HG03354 (cell line): ENCODE data around the gene TXLNG.

Source experiments
- ATAC-seq: cut with Tn5 transposase; IDR thresholded peaks from one replicate; pipeline ENCODE4 v1.9.1; 2021; ENCODE audit warnings: mild to moderate bottlenecking; ENCODE audit not compliant: unreplicated experiment, poor library complexity, severe bottlenecking

TXLNG gene

DNA sequence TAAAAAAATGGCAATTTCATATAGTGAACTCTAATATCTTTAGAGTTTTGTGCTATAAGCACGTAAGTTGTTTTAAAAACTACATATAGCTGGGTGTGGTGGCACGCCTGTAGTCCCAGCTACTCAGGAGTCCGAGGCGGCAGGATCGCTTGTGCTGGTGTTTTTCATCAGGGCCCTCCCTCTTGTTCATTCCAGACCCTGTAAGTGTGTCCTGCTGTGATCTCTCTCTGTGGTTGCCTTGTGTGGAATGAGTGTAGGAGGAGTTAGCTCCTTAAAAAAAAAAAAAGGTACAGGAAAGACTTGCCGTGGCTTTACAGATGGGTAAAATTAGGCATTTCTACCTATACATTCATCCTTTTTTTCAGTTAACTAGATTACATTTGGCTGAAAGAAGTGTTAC is 48.5 kb downstream of the TXLNG start:
- no peak for ATAC-seq

DNA sequence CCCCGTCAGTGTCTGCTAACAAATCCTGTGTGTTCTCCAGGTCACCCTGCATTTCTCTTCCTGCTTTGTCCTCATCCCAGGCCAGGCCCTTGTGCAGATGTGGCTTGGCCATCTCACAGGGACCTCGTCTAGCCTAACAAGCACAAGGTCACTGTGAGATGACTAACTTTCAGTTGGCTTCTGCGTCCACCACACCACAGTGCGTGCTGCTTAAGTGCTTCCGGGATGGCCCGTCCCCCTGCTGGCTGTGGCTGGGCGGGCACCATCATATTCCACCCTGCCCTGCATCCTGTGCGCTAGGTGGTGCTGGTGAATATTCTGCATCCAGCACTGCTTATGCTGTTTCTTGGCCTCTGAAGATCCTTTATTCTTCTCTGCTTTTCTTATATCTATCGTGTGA is 50.1 kb downstream of the TXLNG start:
- ATAC-seq = no peak

DNA sequence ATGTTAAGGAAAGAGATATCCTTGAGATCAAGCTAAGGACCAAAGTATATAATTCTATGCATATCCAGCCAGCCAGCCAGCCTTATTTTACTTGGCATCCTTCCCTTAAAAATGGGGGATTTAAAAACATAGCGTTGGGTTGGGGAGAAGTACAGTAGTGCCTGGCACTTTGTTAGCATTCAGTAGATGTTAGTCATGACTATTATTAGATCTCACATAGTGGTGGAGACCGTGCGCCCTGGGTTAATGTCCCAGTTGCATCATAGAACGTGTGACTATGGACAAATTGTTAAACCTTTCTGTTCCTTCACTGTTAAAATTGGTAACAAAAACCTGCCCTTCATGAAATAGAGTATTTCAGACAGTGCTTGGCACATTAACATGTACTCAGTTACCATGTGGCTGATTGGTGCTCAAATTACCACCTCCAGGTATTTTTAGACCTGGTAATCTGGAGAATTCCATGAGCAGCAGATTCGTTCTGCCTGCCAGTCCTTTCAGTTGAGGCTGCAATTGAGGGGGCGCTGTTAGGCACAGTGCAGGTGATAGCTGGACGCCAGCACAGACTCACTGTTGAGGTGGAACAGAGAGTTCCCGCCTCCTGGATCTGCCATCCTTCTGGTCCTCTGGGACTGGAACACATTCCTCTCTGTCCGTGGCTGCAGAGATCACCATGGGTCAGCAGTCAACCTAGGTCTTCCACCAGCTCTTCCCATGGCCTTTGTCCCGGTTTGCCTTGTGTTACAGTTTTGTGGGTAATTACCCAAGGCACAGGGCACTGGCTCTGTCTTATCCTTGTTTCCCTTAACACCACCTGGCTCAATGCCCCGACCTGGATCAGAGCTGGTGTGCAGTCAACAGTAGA is 52.2 kb downstream of the TXLNG start:
- ATAC-seq = no peak

DNA sequence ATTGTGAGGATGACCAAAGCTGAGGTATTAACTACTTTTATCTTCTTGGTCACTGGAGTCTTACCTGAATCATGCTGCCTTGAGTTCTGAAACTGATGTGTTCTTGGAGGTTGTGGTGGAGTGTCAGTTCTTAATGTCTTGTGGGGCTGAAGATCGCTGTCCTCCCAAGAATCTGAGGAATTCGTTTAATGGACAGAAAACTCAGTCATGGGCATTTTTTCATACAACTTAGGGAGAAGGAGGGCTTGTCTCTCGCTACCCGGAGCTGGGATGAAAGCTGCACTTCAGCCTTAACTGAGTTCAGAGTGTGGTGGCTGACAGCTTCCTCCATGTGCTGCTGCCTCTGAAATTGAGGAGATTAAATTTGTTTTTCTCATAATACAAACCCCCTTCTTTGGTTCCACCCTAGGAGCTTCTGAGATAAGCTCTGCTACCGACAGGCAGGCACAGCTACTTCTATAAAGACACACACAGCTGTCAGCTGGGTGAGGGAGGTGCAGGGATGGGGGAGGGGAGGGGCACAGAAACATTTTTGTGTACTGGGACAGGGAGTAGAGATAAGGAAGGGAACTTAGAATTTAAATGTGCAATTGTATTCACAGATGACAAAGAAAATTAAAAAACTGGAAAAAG is 53.1 kb downstream of the TXLNG start:
- no peak for ATAC-seq

DNA sequence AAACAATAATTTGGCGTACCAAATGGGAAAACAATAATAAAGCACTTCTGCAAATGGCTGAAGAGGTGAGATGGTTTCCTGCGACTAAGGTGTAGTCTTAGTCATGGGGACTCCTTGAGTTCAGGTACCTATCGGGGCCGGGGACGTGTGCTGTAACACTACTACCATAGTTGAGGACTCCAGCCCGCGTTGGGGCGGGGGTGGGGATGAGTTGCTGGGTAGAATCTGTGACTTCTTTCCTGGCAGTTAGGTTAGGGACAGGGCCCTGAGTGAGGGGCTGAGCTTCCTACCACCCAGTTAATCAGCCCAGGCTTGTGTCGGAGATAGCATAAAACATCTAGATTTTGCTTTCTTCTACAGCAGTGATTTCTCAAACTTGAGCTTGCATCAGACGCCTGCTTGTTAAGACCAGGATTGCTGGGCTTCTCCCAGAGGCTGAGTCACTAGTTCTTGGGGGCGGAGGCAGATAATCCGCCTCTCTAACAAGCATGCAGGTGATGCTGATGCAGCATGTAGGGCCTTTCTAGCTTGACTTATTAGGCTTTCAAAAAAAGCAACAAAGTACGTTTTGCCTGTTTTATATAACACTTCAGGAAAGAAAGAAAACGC is 53.7 kb downstream of the TXLNG start:
- ATAC-seq = no peak

DNA sequence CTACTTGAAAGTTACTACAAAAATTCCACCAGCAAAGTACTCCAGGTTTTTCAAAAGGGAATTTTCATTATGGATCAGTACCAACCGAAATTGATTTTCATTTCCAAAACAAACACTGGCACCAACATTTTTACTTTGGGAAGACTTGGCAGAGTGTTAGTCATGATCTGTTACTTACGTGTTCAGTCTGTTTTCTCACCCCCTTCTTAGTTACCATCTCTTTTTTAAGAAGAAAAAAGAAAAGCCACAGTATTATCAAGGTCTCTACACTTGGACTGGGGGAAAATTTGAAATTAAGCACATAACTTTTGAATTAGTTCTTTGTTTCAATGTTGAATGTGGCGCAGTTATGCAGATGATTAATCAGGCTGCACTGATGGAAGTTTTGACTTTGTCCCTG is 56.4 kb downstream of the TXLNG start:
- no peak for ATAC-seq

DNA sequence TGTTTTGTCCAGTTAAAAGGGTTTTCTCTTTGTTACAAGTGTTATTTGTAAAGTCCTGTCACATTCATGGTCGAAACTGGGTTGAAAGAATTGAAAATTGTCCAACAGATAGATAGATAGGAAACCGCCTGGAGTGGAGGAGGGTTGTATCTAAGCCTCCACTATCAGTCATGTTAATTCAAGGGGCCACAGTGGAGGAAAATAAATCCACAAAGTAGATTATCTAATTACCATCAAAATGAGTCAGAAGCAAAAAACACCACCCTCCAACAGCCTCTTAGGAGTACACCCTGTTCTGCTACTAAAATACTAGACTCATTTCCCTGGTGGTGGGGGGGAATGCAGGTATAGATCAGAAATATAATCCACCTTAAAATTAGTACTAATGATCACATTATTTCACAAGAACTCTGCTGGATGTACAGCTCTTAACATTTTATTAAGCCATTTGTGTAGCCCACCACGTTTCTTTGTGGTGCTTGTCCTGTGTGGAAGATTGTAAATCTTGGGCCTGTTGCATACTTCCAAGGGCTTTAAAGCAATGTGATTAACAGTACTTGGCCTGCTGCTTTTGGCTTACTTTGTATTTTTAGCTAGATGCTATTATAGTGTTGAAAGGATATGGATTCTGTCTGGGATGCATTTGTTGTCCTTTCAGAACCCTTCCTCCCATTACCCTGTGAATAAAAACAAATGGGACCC is 57.1 kb downstream of the TXLNG start:
- no peak for ATAC-seq

DNA sequence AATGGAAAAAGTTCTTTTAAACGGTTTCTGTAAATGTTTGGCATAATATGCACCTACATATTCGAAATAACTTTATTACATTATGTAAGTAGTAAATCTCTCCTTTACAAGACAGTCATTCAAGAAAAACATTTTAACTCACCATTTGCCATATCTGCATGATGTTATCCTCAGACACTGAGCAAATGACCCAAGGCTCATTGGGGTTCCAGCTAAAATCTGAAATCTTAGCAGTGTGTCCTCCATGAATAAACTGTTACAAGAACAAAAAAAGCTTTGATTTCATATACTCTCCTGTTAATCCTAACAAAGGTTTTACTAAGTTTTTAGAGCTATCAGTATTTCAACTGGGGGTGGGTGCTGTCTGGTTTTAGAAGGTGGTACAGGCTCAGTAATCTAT is 59.4 kb downstream of the TXLNG start:
- ATAC-seq = no peak

DNA sequence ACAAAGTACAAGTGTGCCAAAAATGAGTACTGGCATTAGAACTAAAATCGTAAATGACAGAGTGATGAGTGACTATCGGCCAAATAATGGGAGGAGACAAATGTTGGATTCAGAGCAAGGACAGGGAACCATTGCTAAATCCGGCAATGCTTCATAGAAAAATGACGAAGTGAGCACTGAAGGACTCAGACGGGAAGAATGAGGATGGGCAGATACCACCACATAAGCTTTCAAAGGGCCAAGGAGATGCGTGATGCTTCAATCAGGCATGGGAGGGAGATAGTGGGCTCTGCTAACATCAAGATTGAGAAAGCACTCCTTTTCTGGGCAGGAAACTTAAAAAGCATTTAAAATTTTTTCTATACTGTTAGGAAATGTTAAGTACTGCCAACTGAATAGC is 62.3 kb downstream of the TXLNG start:
- no peak for ATAC-seq

DNA sequence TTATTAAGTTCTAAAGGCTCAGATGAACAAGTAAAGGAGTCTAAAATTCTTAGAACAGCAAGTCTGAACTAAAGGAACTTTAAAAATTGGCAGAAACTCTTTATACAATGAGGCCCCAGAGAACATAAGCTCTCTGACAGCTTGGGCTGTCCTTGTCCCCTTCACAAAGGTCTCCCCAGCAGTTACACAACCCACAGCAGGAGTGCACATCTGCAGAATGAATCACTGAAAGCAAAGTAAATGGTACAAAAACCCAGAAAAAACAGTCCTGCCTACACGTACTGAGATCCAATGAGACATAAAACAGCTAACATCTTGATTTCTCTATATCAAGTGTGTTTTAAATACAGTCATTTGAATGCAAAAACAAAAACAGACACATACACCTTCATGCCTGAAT is 65.2 kb downstream of the TXLNG start:
- no peak for ATAC-seq

DNA sequence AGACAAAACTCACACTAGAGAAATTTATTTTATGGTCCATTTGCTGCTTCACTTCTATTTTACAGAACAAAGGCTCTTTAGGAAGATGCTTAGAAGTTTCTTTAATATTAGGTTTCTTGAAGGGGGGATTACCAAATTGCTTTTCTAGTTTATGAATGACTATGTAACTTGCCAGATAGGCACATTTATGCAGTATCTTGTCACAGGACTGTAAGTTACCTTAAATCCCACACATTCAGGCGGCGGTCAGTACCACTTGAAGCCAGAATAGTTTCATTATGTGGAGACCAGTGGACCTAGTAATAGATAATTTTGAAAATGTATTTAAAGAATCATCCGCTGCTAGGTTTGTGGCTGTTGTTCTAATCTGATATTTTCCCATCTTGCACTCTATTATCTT is 65.6 kb downstream of the TXLNG start:
- ATAC-seq = no peak

DNA sequence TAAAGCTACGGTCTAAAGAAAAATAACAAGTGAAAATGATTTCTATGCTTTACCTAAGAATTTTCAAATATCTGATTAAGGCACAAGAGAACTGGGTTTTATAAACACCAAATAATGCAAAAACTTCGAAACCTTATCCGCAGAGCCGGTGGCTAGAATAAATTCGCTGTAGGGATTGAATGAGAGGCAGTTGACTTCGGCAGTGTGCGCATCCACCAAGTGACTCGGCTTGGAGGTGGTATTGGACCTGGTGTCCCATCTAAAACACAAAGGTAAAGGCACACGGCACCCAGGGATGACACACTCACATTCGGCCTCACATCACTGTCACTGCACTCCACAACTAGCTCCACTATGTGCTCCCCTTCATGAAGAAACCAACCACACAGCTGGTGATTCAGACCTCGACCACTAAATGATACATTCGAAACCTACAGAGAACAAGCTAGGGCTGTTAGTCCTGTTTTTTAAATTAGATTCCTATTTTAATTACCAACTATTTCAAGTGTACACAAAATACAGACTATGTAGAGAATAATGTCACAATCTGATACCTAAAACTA is 66.4 kb downstream of the TXLNG start:
- no peak for ATAC-seq

DNA sequence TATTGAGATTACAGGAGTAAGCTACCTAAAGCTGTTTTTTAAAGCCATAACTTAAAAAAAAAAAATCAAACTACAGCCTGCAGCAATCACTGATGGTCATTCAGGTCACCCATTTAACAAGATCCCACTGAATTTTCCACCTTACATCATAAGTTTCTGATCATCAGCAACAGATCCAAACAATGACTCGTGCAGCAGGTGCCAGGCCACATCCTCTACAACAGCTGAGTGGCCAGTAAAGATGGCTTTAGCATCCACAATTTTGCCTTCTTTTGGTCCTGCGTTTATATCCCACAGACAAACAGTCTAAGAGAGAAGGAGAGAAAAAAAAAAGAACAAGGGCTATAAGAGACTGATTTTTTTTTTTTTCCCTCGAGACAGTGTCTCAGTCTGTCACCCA is 67.3 kb downstream of the TXLNG start:
- no peak for ATAC-seq

DNA sequence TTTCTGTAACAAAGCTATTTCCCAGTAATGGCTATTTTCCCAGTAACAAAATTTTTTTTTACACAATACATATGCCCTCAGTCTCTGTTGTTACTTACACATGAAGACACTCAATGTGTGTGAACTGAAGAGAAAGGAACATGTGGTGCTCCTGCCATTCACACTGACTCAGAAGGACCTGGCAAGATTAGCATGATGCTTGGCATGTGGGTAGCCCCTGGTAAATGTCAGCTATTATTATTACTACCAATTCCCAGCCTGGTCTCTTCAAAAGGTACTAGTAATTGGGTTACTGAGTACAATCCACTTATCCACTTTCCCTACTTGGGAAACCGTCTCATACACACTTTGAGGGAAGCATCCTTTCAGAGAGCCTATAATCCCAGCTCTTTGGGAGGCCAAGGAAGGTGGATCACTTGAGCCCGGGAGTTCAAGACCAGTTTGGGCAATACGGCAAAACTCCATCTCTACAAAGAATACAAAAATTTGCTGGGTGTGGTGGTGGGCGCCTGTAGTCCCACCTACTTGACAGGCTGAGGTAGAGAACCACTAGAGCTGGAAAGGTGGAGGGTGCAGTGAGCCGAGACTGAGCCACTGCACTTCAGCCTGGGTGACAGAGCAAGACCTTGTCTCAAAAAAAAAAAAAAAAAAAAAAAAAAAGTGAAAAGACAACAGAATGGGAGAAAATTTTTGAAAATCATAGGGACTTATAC is 69.3 kb downstream of the TXLNG start:
- ATAC-seq = peak; percentile 40

DNA sequence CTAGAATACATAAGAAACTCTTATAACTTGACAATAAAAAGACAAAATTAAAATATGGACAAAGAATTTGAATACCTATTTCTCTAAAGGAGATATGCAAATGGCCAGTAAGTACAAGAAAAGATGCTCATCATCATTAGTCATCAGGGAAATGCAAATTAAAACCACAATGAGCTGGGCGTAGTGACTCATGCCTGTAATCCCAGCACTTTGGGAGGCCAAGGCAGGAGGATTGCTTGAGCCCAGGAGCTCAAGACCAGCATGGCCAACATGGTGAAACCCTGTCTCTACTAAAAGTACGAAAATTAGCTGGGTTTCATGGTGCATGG is 69.8 kb downstream of the TXLNG start:
- peak; percentile 75 for ATAC-seq

DNA sequence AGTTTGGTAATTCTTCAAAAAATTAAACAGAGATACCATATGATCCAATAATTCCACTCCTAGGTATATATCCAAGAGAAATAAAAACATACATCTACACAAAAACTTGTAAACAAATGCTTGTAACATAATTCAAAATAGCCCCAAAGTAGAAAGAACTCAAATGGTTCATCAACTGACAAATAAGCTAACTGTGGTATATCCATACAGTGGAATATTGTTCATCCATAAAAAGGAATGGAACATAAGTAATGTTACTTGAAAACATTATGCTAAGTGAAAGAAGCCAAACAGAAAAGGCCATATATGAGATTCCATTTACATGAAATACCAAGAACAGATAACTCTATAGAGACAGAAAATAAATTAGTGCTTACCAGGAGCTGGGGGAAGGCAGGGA is 70.5 kb downstream of the TXLNG start:
- ATAC-seq = no peak

DNA sequence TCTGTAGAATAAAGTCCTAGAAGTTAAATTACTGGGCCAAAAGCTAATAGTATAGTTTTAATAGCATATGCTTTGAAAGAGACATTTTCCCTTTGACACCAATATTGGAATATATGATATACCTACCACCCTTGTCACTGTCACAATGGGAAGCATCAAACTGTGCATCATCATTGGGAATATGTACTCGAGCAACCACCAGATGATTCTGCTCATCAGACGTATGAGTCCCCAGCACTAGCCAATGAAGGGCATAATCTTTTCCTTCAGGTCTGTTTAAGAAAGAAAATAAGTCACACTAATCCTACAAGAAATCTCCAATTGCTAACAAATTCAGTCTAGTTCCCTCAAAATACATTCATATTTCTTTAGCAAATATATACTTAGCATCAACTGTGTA is 76.6 kb downstream of the TXLNG start:
- ATAC-seq = no peak

DNA sequence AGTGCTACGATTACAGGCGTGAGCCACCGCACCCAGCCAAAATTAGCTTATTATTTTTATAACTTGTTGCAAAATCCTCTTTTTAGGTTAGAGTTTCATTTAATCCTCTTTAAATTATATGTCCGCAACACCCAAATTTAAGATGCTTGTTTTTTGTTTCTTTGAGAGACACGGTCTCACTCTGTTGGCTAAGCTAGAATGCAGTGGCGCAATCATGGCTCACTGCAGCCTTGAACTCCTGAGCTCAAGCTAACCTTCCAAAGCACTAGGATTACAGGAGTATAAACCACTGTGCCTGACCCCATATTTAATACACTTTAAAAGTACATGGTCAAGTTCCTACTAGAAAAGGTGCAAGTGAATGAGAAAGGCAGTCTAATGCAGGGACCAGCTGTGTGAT is 81.7 kb downstream of the TXLNG start:
- no peak for ATAC-seq

DNA sequence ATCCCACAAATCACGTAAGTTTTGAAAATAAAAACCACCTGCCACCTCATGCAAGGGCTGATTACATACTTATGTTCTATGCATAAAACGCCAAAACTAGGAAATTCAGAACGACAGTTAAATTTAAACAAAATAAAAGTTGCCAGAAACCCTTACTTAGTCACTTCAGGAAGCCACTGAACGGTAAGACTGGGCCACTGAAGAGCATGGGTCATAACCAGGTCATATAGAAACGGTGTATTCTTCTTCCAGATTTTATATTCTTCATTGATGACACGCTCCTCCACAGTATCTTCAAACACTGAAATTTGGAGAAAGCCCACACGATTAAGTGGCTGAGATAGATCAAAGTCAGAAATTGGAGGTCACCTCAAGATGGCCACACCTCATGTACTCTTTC is 82.7 kb downstream of the TXLNG start:
- no peak for ATAC-seq
